Smooth muscle cell (in vitro differentiated cells): ENCODE data around the gene YEATS4. TPM values are rescaled to one million over a fixed set of nuclear protein-coding genes. Genes with fewer than 3 reads are reported as not detected.
"Not testable (repeated sequence)": the region's sequence is repeated elsewhere in the genome, so short reads cannot be mapped to it uniquely, and the experiment has no call there.

Source experiments
- DNase-seq: peaks from one replicate; lab custom pipeline; 2025; ENCODE audit not compliant: unreplicated experiment; lab: John Stamatoyannopoulos, UW
- H2AFZ ChIP-seq: fragments of 200-600 bp; sonication (generic); 2 replicates; pipeline ENCODE4 v1.6.0; 2016; ENCODE audit warnings: antibody characterized with exemption, low read depth, mild to moderate bottlenecking
- H3F3A ChIP-seq: fragments of 200-600 bp; sonication (generic); 2 replicates; pipeline ENCODE4 v1.6.0; 2017; ENCODE audit warnings: antibody characterized with exemption, low read depth
- H3K27ac ChIP-seq: fragments of 200-600 bp; sonication (generic); 2 replicates; pipeline ENCODE4 v1.5.1; 2016; ENCODE audit warnings: low read depth, mild to moderate bottlenecking
- H3K27me3 ChIP-seq: fragments of 200-600 bp; sonication (generic); 2 replicates; pipeline ENCODE4 v1.6.1; 2016; ENCODE audit warnings: low read depth, mild to moderate bottlenecking
- H3K36me3 ChIP-seq: fragments of 200-600 bp; sonication (generic); 2 replicates; pipeline ENCODE4 v1.5.1; 2016; ENCODE audit warnings: low read depth
- H3K4me1 ChIP-seq: fragments of 200-600 bp; sonication (generic); 2 replicates; pipeline ENCODE4 v1.5.1; 2016; ENCODE audit warnings: low read depth
- H3K4me2 ChIP-seq: fragments of 200-600 bp; sonication (generic); 2 replicates; pipeline ENCODE4 v1.6.0; 2016; ENCODE audit warnings: mild to moderate bottlenecking
- H3K4me3 ChIP-seq: fragments of 200-600 bp; sonication (generic); 2 replicates; pipeline ENCODE4 v1.5.1; 2016; ENCODE audit warnings: mild to moderate bottlenecking
- H3K79me2 ChIP-seq: fragments of 200-600 bp; sonication (generic); 2 replicates; pipeline ENCODE4 v1.6.0; 2016; ENCODE audit warnings: low read depth, mild to moderate bottlenecking
- H3K9ac ChIP-seq: fragments of 200-600 bp; sonication (generic); 2 replicates; pipeline ENCODE4 v1.6.0; 2016; ENCODE audit warnings: low read depth
- H3K9me3 ChIP-seq: fragments of 200-600 bp; sonication (generic); replicated peaks from 2 replicates; pipeline ENCODE4 v1.5.1; 2016; ENCODE audit warnings: low read depth
- H4K20me1 ChIP-seq: fragments of 200-600 bp; sonication (generic); 2 replicates; pipeline ENCODE4 v1.6.0; 2016; ENCODE audit warnings: low read depth
- CTCF ChIP-seq: fragments of 200-600 bp; sonication (generic); IDR thresholded peaks from 2 replicates; pipeline ENCODE4 v1.5.1; 2017; ENCODE audit warnings: borderline replicate concordance, mild to moderate bottlenecking, antibody characterized with exemption; ENCODE audit not compliant: insufficient read depth, poor library complexity, severe bottlenecking
- WGBS: methylation state at CpG from one replicate; pipeline ENCODE4 v1.1.7; 2016; ENCODE audit warnings: low lambda C conversion rate; 5-methylcytosine and 5-hydroxymethylcytosine counted together
- polyA plus RNA-seq: library from polyadenylated mRNA; unstranded; fragments of >200 nt; fragmentation: Nextera tagmentation; extraction: Ambion mirVana; gene quantifications from 2 replicates; pipeline ENCODE4 v1.2.1, GENCODE V29; 2016
- total RNA-seq: library from RNA; depleted of rRNA; stranded (reverse); fragments of >200 nt; gene quantifications from 2 replicates; pipeline ENCODE4 v1.2.3, GENCODE V29; 2014

The YEATS4 gene
- total RNA-seq (22.8 and 32.7 TPM in 2 replicates), polyA plus RNA-seq (9.9 and 21.4 TPM in 2 replicates)

- H3K27ac ChIP-seq = peak within 1 kb of the TSS; percentile 87
- peaks cover 28% of the 10 kb centered on the region for H3K79me2 ChIP-seq
- H3K4me3 ChIP-seq = peak within 1 kb of the TSS; percentile 81
- no peaks in the 10 kb centered on the region for H3K27me3 ChIP-seq
- peaks cover 6% of the 10 kb centered on the region for H3K36me3 ChIP-seq
- H2AFZ ChIP-seq = peak within 1 kb of the TSS; percentile 87
- peak; percentile 65 for DNase-seq
- under 1% methylated on average over 68 of the region's 70 CpGs for WGBS
- H3F3A ChIP-seq = peaks cover 8% of the 10 kb centered on the region
- peak within 1 kb of the TSS; percentile 82 for H3K9ac ChIP-seq
- TF ChIP-seq CTCF = no peak
- H3K4me2 ChIP-seq = peak within 1 kb of the TSS; percentile 84
- peaks cover 5% of the 10 kb centered on the region for H3K4me1 ChIP-seq
- H4K20me1 ChIP-seq = no peaks in the 10 kb centered on the region
- no peaks in the 10 kb centered on the region for H3K9me3 ChIP-seq
Observed at GRCh38 chr12:69359531-69360347, at the start of gene YEATS4. TSS of gene YEATS4 (plus strand) at chr12:69359743. CDS start at chr12:69359973, 230 bp downstream.

DNA sequence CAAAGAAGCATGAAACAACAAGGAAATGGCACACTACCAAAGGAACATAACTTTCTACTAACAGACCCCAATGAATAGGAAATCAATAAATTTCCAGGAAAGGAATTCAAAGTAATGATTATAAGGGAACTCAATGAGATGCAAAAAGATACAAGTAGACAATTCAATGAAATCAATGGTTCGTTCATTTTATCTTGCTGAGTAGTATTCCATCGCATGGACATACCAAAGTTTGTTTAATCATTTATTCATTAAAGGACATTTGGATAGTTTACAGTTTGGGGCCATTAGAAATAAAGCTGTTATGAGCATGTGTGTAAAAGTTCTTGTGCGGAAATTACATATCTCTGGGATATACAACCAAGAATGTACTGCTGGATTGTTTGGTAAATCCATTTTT is 46.3 kb upstream of the YEATS4 start:
- no peak overlapping the region for H3K9ac ChIP-seq
- H3K4me3 ChIP-seq = no peak overlapping the region
- H4K20me1 ChIP-seq = no peaks in the 10 kb centered on the region
- H2AFZ ChIP-seq = no peak overlapping the region
- no peaks in the 10 kb centered on the region for H3K27me3 ChIP-seq
- no peak overlapping the region for H3K27ac ChIP-seq
- TF ChIP-seq CTCF = no peak
- H3K79me2 ChIP-seq = no peaks in the 10 kb centered on the region
- H3K36me3 ChIP-seq = no peaks in the 10 kb centered on the region
- 93% methylated on average over 3 of the region's 3 CpGs for WGBS
- H3F3A ChIP-seq = no peaks in the 10 kb centered on the region
- DNase-seq = no peak
- H3K4me1 ChIP-seq = no peaks in the 10 kb centered on the region
- H3K9me3 ChIP-seq = no peaks in the 10 kb centered on the region
- no peak overlapping the region for H3K4me2 ChIP-seq

DNA sequence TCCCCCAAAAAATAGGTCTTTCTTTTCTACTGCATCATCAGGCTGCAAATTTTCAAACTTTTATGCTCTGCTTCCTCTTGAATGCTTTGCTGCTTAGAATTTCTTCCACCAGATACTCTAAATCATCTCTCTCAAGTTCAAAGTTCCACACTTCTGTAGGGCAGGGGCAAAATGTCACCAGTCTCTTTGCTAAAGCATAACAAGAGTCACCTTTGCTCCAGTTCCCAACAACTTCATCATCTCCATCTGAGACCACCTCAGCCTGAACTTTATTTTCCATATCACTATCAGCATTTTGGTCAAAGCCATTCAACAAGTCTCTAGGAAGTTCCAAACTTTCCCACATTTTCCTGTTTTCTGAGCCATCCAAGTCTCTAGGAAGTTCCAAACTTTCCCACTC is 42.8 kb upstream of the YEATS4 start:
- not testable (repeated sequence) for H3K4me3 ChIP-seq, H3K79me2 ChIP-seq, H3F3A ChIP-seq, H3K36me3 ChIP-seq, H3K4me1 ChIP-seq, H3K27me3 ChIP-seq, DNase-seq, H3K27ac ChIP-seq, H4K20me1 ChIP-seq, H3K9ac ChIP-seq, H3K4me2 ChIP-seq, H3K9me3 ChIP-seq, H2AFZ ChIP-seq

GRCh38 chr12:69317233-69317632 is 42.3 kb upstream of the YEATS4 start:
- not testable (repeated sequence) for H3K27me3 ChIP-seq, DNase-seq, H3K4me3 ChIP-seq, H3K9me3 ChIP-seq, H3K27ac ChIP-seq, H4K20me1 ChIP-seq, H3K9ac ChIP-seq, H3F3A ChIP-seq, H2AFZ ChIP-seq, H3K4me1 ChIP-seq, H3K79me2 ChIP-seq, H3K4me2 ChIP-seq, H3K36me3 ChIP-seq
- 86% methylated on average over 2 of the region's 2 CpGs for WGBS
